ENCODE results near the gene PAX2. TPM values are rescaled to one million over a fixed set of nuclear protein-coding genes. Genes with fewer than 3 reads are reported as not detected.

Gene PAX2
- total RNA-seq, 4 donors from 2014 or later = not detected

DNA sequence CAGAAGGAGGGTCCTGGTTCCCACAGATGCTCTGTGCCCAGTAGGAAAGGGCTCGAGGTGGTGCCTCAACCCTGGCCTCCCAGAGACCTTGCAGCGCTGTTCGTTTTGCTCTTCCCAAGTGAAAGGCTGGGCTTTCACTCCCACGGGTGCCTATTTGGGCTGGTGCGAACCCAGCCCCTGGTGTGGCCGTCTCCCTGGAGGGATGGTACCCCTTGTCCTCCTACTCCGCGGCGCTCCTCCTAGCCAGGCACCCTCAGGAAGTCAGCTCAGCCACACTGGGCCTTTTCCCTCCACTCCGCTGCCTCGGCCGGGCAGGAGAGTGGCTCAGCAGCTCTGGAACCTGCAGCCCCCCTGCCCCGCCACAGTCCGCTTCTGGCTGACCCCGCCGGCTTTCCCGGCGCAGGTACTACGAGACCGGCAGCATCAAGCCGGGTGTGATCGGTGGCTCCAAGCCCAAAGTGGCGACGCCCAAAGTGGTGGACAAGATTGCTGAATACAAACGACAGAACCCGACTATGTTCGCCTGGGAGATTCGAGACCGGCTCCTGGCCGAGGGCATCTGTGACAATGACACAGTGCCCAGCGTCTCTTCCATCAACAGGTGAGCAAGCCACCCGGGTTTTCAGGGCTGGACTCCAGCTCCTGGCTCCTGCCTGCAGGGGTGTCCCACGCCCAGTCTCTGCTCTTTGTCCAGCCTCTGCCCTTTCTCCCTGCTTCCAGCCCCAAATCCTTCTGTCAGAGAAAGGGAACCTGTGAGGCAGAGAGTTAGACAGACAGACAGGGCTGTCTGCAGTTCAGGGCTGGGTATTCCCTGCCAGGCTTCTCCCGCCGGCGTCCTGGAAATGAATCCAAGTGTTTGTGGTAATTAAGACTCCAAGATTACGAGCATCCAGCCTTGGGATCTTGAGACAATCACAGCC, 5.2 kb downstream of the PAX2 start:
- no peaks in the 10 kb centered on the region for H3K9me3 ChIP-seq
- DNase-seq = no peak
- WGBS, 2 donors (ENCODE audit: low coverage in 1 of 2) = 26% methylated on average over 37 of the region's 37 CpGs; no CpG with 5 or more reads in 1 of the 2 donors
- intact Hi-C loops (cut with DNase I; ENCODE audit: low total_unique reads) (no loop called here), in situ Hi-C loops (cut with MboI; ENCODE audit: low pct_ligation_motif_present in 1 of 4, low pct_unique_long_range_greater_than_20kb in 1 of 4, low sequenced_read_pairs in 3 of 4) (no loop called here)
- no peaks in the 10 kb centered on the region for H3K36me3 ChIP-seq
- TF ChIP-seq POLR2A (IDR thresholded peaks at IDR 0.05) (no peak), POLR2AphosphoS5 (IDR thresholded peaks at IDR 0.05) (no peak), EP300 (IDR thresholded peaks at IDR 0.05; ENCODE audit: low read depth) (no peak)
- TF ChIP-seq, protein P1, sequence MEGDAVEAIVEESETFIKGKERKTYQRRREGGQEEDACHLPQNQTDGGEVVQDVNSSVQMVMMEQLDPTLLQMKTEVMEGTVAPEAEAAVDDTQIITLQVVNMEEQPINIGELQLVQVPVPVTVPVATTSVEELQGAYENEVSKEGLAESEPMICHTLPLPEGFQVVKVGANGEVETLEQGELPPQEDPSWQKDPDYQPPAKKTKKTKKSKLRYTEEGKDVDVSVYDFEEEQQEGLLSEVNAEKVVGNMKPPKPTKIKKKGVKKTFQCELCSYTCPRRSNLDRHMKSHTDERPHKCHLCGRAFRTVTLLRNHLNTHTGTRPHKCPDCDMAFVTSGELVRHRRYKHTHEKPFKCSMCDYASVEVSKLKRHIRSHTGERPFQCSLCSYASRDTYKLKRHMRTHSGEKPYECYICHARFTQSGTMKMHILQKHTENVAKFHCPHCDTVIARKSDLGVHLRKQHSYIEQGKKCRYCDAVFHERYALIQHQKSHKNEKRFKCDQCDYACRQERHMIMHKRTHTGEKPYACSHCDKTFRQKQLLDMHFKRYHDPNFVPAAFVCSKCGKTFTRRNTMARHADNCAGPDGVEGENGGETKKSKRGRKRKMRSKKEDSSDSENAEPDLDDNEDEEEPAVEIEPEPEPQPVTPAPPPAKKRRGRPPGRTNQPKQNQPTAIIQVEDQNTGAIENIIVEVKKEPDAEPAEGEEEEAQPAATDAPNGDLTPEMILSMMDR (IDR thresholded peaks at IDR 0.05) = no peak
- no peak overlapping the region for H3K4me3 ChIP-seq
- H3K27me3 ChIP-seq = peaks cover 100% of the 10 kb centered on the region
- H3K4me1 ChIP-seq = peaks cover 11 to 25% (median 20%) of the 10 kb centered on the region in 4 donors
- no peak overlapping the region for H3K27ac ChIP-seq

DNA sequence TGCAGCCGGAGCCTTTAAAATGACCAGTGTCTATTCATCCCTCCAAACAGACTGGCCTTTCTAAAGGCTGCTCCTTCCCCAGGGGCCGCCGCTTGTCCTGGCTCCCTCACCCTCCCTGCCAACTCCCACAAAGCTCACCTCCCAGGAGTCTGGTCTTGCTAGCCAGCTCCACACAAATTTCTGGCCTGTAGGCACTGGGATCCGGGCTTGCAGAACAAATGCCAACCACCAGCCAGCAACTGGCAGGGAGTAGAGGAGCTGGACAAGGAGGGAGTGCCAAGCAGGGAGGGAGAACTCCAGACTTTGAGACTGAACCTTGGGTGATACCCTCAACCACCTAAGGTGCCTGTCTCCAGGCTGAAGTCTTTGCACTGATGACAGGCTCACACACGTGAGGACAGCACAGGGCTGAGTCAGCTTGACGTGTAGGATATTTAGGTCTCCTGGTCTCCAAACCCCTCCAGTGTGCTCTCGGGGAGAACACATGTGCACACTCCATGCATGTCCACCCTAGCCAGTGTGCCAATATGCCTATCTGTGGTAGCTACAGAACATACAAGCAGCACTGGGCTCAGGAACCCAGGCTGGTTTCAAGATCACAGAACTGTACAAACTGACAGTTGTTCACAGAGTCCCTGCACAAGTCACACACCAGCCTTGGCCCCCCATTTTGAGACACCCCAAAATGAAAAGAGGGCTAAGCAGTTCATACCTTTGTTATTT, 6.0 kb downstream of the PAX2 start:
- Histone ChIP-seq H3K4me1 (peaks cover 11 to 17% (median 14%) of the 10 kb centered on the region in 4 donors), H3K4me3 (no peak overlapping the region), H3K36me3 (no peaks in the 10 kb centered on the region), H3K27me3 (peaks cover 100% of the 10 kb centered on the region), H3K9me3 (no peaks in the 10 kb centered on the region), H3K27ac (no peak overlapping the region)
- 40 to 53% methylated on average over 1 to 7 of the region's 7 CpGs for WGBS, 2 donors (ENCODE audit: low coverage in 1 of 2)
- DNase-seq = no peak
- in situ Hi-C loops (cut with MboI; ENCODE audit: low pct_ligation_motif_present in 1 of 4, low pct_unique_long_range_greater_than_20kb in 1 of 4, low sequenced_read_pairs in 3 of 4) = no loop called here
- TF ChIP-seq POLR2AphosphoS5 (IDR thresholded peaks at IDR 0.05) (no peak), EP300 (IDR thresholded peaks at IDR 0.05; ENCODE audit: low read depth) (no peak), POLR2A (IDR thresholded peaks at IDR 0.05) (no peak)
- TF ChIP-seq, protein P1 (IDR thresholded peaks at IDR 0.05) = no peak
- intact Hi-C loops (cut with DNase I; ENCODE audit: low total_unique reads) = no loop called here

DNA sequence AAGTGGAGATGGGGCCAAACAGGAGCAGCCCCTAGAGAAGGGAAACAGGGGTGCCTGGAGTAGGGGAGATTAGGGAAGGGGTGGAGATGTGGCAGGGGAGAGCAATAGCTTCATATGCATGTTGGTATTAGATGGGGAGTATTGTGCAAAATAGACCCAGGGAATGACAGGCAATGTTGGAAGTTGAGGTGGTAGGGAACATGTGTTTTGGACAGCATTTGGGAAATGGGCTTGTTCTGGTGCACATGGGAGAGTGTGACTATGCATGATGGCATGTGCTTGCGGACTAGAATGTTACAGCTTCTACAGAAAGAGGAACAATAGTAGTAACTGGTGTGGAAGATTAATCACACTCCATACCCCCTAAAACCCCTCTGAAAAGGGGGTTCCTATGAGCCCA, 10.4 kb downstream of the PAX2 start:
- 84 to 100% methylated on average over 1 of the region's 1 CpG for WGBS, 2 donors (ENCODE audit: low coverage in 1 of 2)
- Histone ChIP-seq H3K4me3 (no peak overlapping the region), H3K27me3 (peaks cover 95% of the 10 kb centered on the region), H3K9me3 (no peaks in the 10 kb centered on the region), H3K27ac (no peak overlapping the region), H3K4me1 (no peaks in the 10 kb centered on the region), H3K36me3 (no peaks in the 10 kb centered on the region)
- intact Hi-C loops (cut with DNase I; ENCODE audit: low total_unique reads) = no loop called here
- in situ Hi-C loops (cut with MboI; ENCODE audit: low pct_ligation_motif_present in 1 of 4, low pct_unique_long_range_greater_than_20kb in 1 of 4, low sequenced_read_pairs in 3 of 4) = no loop called here
- DNase-seq = no peak
- no peak for TF ChIP-seq POLR2AphosphoS5 (IDR thresholded peaks at IDR 0.05)
- TF ChIP-seq POLR2A (IDR thresholded peaks at IDR 0.05) = no peak
- no peak for TF ChIP-seq EP300 (IDR thresholded peaks at IDR 0.05; ENCODE audit: low read depth)
- TF ChIP-seq, protein P1 (IDR thresholded peaks at IDR 0.05) = no peak

DNA sequence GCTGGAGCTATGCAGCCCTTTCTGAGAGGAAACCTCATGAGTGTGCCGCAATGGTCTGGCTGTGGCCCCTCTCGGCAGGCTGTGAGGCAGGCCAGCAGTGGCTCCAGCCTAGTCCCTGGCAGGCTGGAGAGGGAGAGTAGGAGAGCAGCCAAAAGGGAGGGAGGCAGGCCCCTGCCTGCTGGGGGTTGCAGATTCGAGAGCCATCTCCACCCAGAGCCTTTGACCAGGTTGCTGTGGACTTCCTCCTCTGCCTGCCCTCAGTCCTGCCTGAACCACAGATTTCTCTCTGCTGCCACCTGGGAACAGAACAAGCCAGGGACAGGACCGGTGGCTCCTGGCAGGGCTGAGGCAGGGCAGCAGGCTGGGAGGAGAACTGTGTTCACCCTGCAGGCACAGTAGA, 13.9 kb downstream of the PAX2 start:
- intact Hi-C loops (cut with DNase I; ENCODE audit: low total_unique reads) = no loop called here
- in situ Hi-C loops (cut with MboI; ENCODE audit: low pct_ligation_motif_present in 1 of 4, low pct_unique_long_range_greater_than_20kb in 1 of 4, low sequenced_read_pairs in 3 of 4) = no loop called here

More for the DNA sequence above, 13.9 kb downstream of the PAX2 start:
- Histone ChIP-seq H3K27me3 (peaks cover 93% of the 10 kb centered on the region), H3K4me3 (no peak overlapping the region), H3K4me1 (no peaks in the 10 kb centered on the region), H3K36me3 (no peaks in the 10 kb centered on the region), H3K9me3 (no peaks in the 10 kb centered on the region), H3K27ac (no peak overlapping the region)
- WGBS, 2 donors (ENCODE audit: low coverage in 1 of 2) = 60 to 64% methylated on average over 2 to 4 of the region's 4 CpGs
- TF ChIP-seq, protein P1 (IDR thresholded peaks at IDR 0.05) = no peak
- TF ChIP-seq POLR2AphosphoS5 (IDR thresholded peaks at IDR 0.05) (no peak), EP300 (IDR thresholded peaks at IDR 0.05; ENCODE audit: low read depth) (no peak), POLR2A (IDR thresholded peaks at IDR 0.05) (no peak)
- no peak for DNase-seq
